Stimulated activated CD4-positive, alpha-beta T cell treated with anti-CD3 and anti-CD28 coated beads, TNF-alpha, amount 100 ng/mL, for 48 hours (primary cell): ENCODE measurements around the gene CALCOCO1.

Experiments
- DNase-seq, 3 donors: peaks; one replicate each; pipeline ENCODE4 v3.0.0-alpha.2; 2020; ENCODE audit warnings: low read depth in 3 of 3

Gene CALCOCO1

DNA sequence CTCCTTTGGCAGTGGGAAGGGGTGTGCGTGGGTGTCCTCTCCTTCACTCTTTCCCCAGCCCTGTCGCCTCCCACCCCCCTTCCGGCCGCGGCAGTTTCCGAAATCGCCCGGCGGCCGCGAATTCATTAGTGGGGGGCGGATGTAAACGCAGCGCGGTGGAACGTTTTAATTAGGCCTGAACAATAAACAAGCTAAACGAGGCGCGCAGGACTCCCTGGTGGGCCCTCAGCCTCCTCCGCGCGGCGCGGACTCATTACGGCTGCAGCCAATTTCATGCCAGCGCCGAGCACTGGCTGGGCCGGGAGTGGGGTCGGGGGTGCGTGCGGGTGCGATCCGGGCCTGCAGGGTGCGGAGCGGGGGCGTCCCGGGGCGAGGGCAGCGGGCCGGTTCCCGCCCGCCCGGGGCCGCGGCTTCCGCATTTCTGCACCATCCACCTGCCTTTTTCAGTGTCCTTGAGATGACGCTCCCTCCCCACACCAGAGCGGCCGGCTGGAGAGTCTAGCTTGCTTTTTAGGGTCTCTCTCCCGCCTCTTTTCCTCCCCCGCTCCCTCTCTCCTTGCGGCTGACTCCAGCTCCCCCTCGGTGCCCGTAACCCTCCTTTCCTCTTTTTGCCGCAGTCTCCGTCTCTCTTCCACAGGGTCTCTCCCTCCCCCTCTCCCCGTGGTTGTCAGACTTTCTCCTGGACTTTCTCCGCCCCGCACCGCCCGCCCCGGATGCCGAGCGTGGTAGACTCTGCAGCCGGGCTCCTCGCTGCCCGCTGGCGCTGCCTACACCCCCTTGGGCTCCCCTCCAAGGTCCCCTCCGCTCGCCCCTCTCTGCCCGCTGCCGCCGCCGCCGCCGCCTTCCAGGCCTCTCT is 24.3 kb upstream of the CALCOCO1 start, which contains the start of gene CISTR:
Gene CISTR, minus strand, starts transcription at position 644 of the 856 bp plus-strand sequence.
- DNase-seq = no peak

DNA sequence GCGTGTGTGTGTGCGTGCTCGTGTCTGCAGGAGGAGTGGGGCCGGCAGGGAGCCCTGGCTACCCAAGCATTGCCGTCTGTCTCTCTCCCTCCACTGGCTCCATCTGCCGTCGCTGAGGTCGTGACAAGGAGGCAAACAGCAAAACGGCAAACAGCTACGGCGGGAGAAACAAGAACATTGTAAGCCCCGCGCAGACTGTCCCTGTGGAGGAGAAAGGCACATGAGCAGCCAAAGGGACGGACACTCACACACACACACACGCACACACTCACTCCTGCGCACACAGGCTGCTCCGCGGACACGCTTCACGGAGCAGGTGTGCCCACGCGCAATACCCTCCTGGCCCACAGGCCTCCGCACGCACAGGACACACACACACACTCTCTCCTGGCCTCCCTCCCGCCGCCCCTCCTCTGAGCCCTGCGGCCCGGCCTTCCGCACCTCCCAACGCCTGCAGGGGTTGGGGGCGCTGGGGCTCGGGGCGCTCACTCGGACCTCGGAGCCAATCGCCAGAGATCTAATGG is 23.6 kb upstream of the CALCOCO1 start:
- DNase-seq = no peak

DNA sequence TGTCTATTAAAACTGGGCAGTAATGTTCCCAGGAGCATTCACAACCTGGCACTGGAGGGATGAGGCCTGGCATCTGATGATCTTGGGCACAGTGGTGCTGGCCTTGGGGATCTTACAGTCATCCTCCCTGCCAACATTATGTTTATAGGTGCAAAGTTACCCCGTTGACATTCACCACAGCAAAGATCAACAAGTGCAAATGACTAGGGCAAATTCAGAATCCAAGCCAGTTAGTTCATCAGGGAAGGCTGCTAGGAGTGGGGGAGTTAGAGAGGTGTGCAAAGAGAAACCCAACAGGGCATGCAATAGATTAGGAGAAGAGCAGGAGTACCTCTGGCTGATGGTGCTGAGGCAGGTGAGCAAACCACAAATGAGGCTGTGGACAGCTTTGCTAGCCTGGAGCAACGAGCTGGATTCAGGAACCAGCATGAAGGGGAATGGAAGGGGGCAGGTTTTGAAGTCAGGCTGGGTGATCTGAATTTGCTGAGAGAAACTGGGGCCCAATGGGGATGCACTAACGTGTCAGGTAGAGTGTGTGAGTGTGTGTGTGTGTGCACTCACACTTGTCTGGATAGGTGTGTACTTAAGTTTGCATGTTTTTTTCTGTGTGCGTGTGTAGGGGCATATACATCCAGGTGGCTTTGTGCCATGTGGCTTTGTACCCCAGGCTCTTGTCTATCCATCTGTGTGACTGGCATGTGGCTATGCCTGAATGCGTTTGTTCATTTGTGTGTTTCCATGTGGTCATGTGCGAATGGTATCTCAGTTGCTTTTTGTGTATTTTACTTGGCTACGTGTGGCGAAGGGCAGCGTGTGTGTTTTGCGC is 22.9 kb upstream of the CALCOCO1 start:
- DNase-seq = no peak

DNA sequence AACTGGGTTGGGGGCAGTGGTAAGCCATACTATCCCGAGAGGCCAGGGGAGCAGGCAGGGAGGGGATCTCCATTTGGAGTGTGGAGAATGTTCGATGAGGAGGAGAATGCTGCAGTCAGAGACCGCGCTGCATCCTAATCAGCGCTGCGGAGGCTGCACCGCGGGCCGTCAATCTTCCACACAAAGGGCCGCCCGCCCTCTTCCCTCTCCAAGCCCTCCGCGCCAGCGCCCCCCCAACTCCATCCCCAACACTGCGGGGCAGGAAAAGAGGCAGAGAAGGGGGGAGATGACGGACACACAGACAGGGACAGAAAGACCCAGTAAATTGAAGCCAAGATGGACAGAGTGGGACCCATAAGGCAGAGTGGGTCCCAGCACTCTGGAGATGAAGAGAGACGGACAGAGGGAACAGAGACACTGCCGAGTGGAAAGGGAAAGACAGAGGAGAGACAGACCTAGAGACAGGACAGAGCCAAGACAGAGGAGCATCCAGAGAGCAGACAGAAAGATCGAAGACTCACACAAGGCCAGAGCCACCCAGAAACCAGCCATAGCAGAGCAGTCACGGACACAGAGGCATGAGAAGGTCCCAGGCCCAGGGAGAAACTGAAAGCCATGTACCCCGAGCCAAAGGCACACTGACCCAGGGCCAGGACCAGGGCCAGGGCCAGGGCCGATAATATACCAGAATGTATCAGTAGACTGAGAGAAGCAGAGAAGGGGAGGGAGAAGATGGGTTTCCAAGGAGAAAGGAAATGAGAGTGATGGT is 21.0 kb upstream of the CALCOCO1 start:
- DNase-seq = no peak

DNA sequence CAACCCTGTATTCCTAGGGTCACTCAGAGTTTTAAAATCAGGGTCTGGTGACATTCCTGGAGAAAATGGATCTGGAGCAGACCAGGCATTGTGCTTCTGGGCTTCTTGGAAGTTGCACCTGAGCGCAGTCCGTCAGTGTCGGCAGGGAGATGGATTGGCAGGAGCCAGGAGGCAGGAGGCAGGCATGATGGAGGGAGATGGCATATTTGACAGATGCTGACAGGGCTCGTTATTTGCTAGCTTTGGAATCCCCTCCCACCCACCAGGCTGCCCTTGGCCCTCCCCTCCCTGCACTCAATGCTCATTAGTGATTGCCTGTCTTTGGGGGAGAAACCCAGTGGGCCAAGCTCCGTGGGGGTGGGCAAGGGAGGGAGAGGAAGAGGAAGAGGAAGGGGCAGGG is 19.8 kb upstream of the CALCOCO1 start:
- DNase-seq = no peak

DNA sequence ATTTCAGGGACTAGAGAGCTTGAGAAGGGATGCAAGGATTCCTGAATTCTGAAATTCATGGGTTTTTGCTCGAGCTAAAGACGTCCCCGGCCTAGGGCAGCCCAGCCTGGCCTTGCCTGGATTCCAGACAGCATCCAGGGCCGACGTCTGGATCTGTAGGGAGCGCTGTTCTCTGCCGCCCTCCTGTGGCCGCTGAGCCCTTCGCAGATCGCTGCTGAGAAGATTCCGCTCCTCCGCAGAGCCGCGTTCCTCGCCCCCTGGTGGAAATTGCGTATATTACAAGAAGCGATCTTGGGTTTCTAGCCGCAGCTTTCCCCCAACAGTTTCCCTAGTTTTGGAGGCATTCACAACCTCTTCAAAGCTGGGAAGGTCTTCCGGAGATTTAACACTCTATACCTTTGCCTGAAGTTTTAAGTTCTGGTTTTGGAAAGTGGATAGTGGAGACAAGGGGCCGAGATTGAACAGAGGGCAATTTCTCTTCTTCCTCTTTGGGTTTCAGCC is 19.4 kb upstream of the CALCOCO1 start:
- DNase-seq = peak; percentile 73 to 84 (median 83)

DNA sequence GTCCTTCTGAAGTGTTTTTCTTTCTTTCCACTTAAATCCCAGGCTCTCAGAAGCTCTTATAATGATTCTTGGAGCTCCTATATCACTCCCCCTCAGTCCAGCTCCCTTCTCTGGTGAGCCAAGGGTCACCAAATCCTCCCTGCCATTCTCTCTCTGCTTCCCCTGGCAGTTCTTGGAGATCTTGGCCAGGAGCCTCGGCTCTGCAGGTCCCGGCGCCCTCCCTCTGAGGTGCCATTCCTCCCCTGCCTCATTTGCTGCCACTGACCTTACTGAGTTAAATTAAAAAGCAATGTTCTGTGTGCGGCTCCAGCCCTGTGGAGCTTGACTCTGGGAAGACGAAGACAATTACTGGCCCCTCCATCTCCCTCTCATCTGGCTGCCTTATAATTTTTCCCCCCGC is 17.5 kb upstream of the CALCOCO1 start:
- no peak for DNase-seq

DNA sequence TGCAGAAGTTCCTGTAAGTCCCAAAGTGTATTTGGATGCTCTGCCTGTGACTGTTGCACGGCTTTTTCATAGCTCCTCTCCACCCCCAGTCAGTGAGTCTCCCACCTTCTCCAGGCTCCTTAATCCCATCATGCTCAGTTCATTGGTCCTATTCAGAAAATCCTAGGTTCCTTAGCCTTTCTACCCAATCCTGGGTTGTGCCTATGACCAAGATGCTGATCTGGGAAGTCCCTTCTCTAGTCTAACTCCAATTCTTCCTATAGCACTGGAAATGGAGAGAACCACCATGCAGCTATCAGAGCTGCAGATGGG is 16.8 kb upstream of the CALCOCO1 start:
- no peak for DNase-seq

DNA sequence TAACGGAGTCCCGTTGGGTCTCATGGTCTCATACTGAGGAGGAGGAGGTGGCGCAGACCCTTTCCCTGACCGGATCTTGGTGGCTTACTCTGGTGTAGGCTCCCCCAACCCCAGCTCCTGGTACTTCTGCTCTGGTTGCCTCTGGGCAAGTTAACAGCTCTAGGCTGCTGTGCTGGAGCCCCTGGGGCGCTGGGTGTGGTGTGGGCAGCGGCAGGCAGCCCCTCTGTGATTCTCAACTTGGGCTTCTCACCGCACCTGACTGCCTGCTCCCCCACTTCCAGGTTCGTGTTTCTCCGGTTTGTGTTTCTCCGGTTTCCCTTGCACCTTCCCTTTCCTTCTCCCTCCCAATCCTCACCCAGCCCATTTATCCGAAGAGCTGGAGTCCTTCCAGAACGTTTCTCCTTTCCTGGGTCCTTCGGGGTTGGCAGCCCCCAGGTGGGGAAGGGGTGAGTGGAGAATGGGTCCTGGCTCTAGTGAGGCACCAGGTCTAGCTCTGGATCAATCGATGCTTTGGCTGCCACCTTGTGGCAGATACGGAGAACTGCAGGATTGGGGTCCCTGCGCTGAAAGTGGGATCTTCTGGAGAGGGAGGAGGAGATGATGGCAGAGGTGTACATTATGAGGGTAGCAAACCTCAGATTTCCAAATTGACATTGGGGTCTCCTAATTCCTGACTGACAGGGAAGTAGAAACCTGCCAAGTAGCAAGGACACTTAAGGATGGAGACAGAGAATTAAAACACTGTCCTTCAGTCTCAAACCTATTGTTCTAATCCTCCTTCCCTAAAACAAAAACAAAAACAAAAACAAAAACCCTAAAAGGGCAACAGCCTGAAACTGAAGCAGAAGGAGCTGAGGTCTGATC is 16.2 kb upstream of the CALCOCO1 start:
- DNase-seq = peak; percentile 34 to 42 (median 40)

DNA sequence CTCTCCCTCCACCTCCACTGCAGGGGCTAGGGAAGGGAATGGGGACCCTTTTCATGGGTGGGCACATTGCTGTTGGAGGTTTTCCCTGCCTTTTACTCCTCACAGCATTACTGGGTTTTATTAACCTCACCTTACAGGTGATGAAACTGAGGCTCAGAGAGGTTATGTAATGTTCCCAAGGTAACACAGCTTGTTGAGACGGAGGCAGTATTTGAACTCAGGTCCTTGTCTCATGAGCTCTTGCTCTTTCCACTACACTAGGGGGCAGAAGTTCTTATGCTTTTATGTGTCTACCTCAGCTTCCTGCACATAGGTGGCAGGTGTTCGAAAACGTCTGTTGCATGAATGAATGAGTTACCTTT is 12.9 kb upstream of the CALCOCO1 start:
- DNase-seq = no peak

DNA sequence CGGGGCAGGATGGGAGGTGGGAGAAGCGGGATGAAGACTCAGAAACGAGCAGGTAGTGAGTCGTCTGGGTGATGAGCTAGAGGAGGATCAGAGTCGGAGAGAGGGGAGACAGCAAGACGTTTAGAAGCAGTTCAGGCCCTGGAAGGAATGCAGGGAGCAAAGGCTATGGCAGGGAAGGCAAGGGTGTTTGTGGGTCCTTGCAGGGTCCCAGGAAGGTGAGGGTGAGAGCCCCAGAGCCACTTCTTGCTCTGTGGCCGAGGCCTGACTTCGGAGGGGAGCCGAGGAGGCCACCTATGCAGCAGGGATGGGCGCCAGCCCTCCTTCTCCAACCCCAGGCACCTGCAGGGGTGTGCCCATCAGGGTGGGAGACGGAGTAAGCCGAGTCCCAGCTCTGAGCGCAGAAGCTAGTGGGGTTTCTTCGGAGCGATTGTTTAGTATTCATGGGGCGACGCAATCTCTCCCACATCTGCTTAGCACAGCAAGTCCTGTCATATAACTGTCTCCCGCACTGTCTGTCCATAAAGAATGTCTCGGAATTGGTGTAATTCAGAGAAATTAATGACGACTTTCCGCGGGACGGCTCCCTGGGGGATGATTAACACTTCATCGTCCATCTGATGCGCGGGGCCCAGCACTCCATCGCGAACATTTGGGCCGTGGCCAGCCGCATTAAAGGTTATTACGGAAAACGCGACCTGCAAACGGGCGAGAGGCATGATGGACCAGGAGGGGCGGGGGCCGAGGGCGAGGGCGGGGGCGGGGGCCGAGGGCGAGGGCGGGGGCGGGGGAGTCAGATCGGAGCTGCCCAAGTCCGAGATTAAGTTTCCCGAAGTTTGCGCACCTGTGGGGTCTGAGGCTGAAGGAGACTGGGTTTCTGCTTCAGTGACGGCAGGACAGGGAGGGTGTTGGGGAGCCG is 12.2 kb upstream of the CALCOCO1 start:
- no peak for DNase-seq

DNA sequence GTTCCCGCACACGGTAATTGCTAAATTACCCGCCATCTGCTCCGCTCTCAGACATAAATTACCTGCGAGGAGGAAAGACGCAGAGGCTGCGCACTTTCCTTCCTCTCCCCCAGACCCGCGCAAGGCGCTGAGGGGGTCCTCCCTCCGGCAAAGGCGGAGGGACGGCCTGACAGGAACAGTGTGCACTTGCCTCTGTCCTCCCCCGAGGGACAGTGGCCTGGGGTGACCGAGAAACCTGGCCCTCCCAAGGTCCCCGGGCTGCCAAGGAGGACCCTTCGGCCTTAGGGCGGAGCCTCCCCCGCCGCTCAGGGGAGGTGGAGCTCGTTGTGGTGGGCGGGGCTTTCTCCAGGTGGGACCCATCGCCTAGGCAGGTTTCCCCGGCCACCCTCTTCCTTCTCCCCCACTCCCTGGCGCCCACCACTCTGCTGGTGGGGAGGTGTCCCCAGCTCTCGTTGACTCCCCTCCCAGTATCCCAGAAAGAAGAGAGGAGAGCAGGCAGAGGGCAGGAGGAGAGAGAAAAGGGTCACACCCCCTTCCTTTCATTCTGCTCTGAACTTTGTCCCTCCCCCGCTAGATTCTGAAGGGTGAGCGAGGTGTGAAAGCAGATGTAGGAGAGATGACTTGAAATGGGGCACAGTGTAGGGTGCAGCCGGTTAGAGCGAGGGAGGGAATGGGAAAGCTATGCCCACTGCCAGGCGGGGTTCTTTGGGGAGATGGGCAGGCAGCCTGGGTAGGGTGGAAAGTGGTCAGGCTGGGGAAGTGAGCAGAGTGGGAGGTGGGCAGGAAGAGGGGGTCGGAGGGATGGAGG is 11.4 kb upstream of the CALCOCO1 start:
- no peak for DNase-seq

DNA sequence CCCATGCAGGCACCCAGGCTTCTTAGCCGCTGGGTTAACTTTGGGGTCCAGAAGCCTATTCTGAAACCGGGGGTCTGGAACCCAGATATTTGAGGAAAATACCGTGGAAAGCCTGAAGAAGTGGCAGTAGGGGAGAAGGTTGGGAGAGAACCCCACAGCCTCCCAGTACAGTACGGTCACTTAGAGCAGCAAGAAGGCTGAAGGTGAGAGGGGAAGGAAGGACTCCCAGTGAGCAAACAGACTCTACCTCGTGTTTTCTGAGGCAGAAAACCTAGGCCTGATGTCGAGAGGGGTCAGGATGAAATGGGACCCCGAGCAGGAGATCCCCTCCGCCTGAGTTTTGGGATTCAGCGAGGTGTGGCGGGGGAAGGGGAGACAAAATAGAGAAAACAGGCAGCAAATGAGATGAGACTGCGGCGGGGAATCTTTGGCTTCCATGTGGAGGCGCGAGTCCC is 10.7 kb upstream of the CALCOCO1 start:
- no peak for DNase-seq

DNA sequence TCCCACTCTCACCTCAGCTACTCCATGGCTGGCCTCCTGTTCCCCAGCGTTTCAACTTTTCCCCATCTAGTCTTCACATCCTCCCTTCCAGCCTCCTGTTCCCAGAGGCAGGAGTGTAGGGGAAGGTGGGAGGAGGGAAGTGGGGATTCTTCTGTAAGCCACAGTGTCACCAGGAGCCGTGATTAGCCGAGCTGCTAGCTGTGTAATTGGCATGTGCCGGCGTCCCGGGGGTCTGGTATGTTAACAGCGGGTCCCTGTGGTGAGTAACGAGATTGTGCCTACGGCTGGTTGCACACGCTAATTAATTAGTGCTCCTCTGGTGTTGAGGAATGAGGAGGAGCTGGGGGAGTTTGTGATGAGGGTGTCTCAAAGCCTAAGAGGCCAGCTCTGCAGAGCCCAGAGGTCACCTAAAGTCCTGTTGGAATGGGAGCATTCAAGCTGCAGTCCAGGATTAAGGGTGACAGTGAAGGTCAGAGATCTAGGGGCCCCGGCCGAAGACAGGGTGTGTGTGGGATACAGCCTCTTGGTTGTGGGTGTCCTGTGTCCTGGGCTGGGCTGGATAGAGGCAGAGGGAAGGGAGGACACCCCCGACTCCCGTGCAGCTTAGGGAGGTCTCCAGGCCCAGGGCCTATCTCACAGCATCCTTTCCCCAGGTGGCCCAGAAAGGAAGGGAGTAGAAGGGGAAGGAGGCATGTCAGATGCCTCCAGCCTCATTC is 10.0 kb upstream of the CALCOCO1 start:
- no peak for DNase-seq

DNA sequence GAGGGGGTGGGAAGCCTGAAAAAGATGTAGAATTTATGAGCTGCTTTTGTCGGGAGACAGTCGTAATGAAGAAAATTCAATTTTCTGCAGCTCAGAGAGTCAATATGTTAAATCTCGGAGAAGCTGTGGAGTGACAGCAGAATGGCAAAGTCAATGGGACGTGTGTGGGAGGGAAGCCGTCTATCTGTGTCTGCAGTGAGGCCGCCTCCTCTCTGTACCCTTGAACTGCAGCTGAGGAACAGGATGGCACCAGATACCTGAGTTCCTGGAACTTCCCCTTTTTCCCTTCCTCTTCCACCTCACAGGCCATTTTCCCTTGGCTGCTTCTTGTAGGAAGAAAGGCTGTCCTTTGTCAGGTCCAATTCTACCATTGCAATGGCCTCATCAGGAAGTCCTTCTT is 9.3 kb upstream of the CALCOCO1 start:
- no peak for DNase-seq

DNA sequence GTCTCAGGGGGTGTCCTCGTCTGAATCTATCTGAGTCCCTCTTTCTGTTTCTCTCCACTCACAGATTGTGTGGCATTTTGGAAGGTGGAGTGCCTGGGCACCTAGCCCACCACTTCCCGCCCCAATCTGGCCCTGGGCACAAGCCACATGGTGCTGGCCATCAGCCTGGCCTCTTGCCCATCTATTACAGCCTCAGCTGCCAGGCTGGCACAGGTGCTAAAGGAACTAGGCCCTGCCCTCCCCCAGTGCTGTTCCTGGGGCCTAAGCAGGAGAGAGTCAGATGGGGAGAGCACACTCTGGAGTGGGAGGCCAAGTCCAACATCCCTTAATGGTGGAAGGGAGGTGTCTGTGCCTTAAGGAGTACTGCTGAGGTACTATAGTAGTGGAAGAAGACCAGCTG is 8.3 kb upstream of the CALCOCO1 start:
- no peak for DNase-seq

DNA sequence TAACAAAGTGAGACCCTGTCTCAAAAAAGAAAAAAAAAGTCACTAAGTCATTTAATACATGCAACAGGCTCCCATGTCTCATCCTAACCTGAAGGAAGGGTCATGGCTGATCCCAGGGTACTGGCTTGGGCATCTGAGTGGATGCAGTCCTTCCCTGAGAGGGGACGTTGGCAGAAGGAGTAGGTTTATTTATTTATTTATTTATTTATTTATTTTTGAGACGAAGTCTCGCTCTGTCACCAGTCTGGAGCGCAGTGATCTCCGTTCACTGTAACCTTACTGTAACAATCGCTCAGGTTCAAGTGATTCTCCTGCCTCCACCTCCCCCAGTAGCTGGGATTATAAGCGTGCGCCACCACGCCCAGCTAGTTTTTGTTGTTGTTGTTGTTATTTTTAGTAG is 7.2 kb upstream of the CALCOCO1 start:
- DNase-seq = no peak

DNA sequence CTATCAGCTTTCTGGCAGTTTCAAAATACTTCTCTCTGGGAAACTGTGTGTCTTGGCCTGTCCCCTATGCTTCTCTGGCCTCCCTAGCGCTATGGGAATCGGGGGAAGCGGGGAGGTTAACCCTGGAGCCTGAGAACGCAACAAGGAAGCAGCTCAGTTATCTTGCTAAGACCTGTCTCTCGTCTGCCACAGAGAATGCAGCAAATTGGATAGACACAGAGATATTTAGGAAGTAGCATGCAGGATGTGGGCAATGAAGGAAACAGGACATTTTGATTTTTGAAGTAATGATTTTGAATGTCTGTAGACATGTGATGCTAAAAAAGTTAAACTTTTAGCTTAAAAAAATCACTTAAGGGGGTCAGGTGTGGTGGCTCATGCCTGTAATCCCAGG is 6.6 kb upstream of the CALCOCO1 start:
- no peak for DNase-seq
